ENCODE measurements around the gene AXIN1. TPM values are rescaled to one million over a fixed set of nuclear protein-coding genes. Genes with fewer than 3 reads are reported as not detected.

Gene AXIN1
- total RNA-seq, 3 donors from 2014 or later = 33.0 to 46.3 (median 40.0) TPM

- Histone ChIP-seq H3K4me3 (no peak overlapping the region), H3K36me3 (ENCODE audit: low read depth) (no peaks in the 10 kb centered on the region), H3K9me3 (no peaks in the 10 kb centered on the region), H3K4me1 (ENCODE audit: low read depth) (no peaks in the 10 kb centered on the region)
- DNase-seq (no peak), ATAC-seq (no peak)
- intact Hi-C loops (cut with DNase I, micrococcal nuclease) = no loop called here
- no peak for TF ChIP-seq CTCF (IDR thresholded peaks at IDR 0.05)
Observed at GRCh38 chr16:301235-301634, 51.3 kb downstream of the AXIN1 start.

GRCh38 chr16:297832-298231, 54.7 kb downstream of the AXIN1 start:
- H3K4me3 ChIP-seq = no peak overlapping the region
- no peak for ATAC-seq
- DNase-seq = no peak
- TF ChIP-seq CTCF (IDR thresholded peaks at IDR 0.05) = no peak
- H3K4me1 ChIP-seq (ENCODE audit: low read depth) = no peaks in the 10 kb centered on the region
- H3K9me3 ChIP-seq = no peaks in the 10 kb centered on the region
- H3K36me3 ChIP-seq (ENCODE audit: low read depth) = no peaks in the 10 kb centered on the region
- intact Hi-C loops (cut with DNase I, micrococcal nuclease) = no loop called here

GRCh38 chr16:296806-297510, 55.6 kb downstream of the AXIN1 start:
- intact Hi-C loops (cut with DNase I, micrococcal nuclease) = no loop called here
- Histone ChIP-seq H3K4me1 (ENCODE audit: low read depth) (no peaks in the 10 kb centered on the region), H3K36me3 (ENCODE audit: low read depth) (no peaks in the 10 kb centered on the region), H3K9me3 (no peaks in the 10 kb centered on the region), H3K4me3 (no peak overlapping the region)
- no peak for ATAC-seq
- no peak for TF ChIP-seq CTCF (IDR thresholded peaks at IDR 0.05)
- no peak for DNase-seq

- H3K4me1 ChIP-seq (ENCODE audit: low read depth) = no peaks in the 10 kb centered on the region
- H3K36me3 ChIP-seq (ENCODE audit: low read depth) = no peaks in the 10 kb centered on the region
- no peak overlapping the region for H3K4me3 ChIP-seq
- intact Hi-C loops (cut with DNase I, micrococcal nuclease) = no loop called here
- TF ChIP-seq CTCF (IDR thresholded peaks at IDR 0.05) = no peak
- DNase-seq = no peak
- peak; percentile 10 for ATAC-seq
- H3K9me3 ChIP-seq = no peaks in the 10 kb centered on the region
Observed at GRCh38 chr16:296276-296675, 56.2 kb downstream of the AXIN1 start.

- no peaks in the 10 kb centered on the region for H3K9me3 ChIP-seq
- intact Hi-C loops (cut with DNase I, micrococcal nuclease) = no loop called here
- TF ChIP-seq CTCF (IDR thresholded peaks at IDR 0.05) = no peak
- ATAC-seq (no peak), DNase-seq (no peak)
- H3K4me3 ChIP-seq = no peak overlapping the region
- no peaks in the 10 kb centered on the region for H3K4me1 ChIP-seq (ENCODE audit: low read depth)
- no peaks in the 10 kb centered on the region for H3K36me3 ChIP-seq (ENCODE audit: low read depth)
Observed at GRCh38 chr16:293043-293775, 59.3 kb downstream of the AXIN1 start.

Measured in mucosa of descending colon (tissue), 3 donors.